ENCODE data around the gene TAF4. TPM values are rescaled to one million over a fixed set of nuclear protein-coding genes. Genes with fewer than 3 reads are reported as not detected.

The TAF4 gene
- total and polyA plus RNA-seq, 2 of the 13 experiments (the other 11 are each of a cell fraction or from before 2014, with no cell fraction given) = 5.9 to 12.0 TPM

GRCh38 chr20:61979090-61979489 is 86.6 kb downstream of the TAF4 start:
- no peak for DNase-seq (ENCODE audit: low spot score)
- peaks cover 19 to 47% of the 10 kb centered on the region in 2 experiments for H3K36me3 ChIP-seq (replicated peaks in 1 of 2; ENCODE audit: control insufficient read depth in 1 of 2, insufficient read depth in 2 of 2, low read length in 2 of 2)
- no peak overlapping the region for H3K4me3 ChIP-seq (replicated peaks in 1 of 3; ENCODE audit: insufficient read depth in 1 of 3, low read depth in 2 of 3, low read length in 3 of 3)
- POLR2A ChIA-PET = no interaction called here
- no peaks in the 10 kb centered on the region for H3K9me3 ChIP-seq (ENCODE audit: low read length)
- no peak overlapping the region for H3K4me2 ChIP-seq (ENCODE audit: low read depth, low read length)
- H3K27ac ChIP-seq (ENCODE audit: extremely low read length, insufficient read depth, low read length) = no peak overlapping the region
- BruUV-seq (replicated peaks) = no TSS peak
- in situ Hi-C loops (cut with HindIII; ENCODE audit: extremely low pct_ligation_motif_present, low pct_unique_long_range_greater_than_20kb) (no loop called here), intact Hi-C loops (cut with micrococcal nuclease; ENCODE audit: unreplicated experiment) (no loop called here)
- H3K4me1 ChIP-seq (ENCODE audit: insufficient read depth, low read length) = 0 out of 2 replicates have a peak, but pooled peaks cover 6% of the 10 kb centered on the region
- no peak for ATAC-seq
- H3K79me2 ChIP-seq (ENCODE audit: insufficient read depth, low read length) = no peaks in the 10 kb centered on the region
- H3K9ac ChIP-seq (ENCODE audit: insufficient read depth, low read depth, low read length) = no peak overlapping the region
- H4K20me1 ChIP-seq (ENCODE audit: insufficient read depth, low read length) = peaks cover 17% of the 10 kb centered on the region; the same call in 1 of the 2 replicates
- no peak for FAIRE-seq
- H2AFZ ChIP-seq (ENCODE audit: low read length) = no peak overlapping the region
- 95% methylated on average over 12 of the region's 12 CpGs for WGBS (ENCODE audit: low lambda C conversion rate)
- CTCF ChIA-PET (ENCODE audit: low intra/inter-chr PET ratio, low total read pairs) = no interaction called here
- H3K27me3 ChIP-seq (ENCODE audit: control insufficient read depth in 1 of 2, insufficient read depth in 2 of 2, low read length in 2 of 2) = no peaks in the 10 kb centered on the region
- TF ChIP-seq, protein P1, sequence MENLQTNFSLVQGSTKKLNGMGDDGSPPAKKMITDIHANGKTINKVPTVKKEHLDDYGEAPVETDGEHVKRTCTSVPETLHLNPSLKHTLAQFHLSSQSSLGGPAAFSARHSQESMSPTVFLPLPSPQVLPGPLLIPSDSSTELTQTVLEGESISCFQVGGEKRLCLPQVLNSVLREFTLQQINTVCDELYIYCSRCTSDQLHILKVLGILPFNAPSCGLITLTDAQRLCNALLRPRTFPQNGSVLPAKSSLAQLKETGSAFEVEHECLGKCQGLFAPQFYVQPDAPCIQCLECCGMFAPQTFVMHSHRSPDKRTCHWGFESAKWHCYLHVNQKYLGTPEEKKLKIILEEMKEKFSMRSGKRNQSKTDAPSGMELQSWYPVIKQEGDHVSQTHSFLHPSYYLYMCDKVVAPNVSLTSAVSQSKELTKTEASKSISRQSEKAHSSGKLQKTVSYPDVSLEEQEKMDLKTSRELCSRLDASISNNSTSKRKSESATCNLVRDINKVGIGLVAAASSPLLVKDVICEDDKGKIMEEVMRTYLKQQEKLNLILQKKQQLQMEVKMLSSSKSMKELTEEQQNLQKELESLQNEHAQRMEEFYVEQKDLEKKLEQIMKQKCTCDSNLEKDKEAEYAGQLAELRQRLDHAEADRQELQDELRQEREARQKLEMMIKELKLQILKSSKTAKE (CRISPR knock-in tag; IDR thresholded peaks at IDR 0.05; ENCODE audit: borderline replicate concordance) = no peak
- TF ChIP-seq ZMYM2 (CRISPR knock-in tag; IDR thresholded peaks at IDR 0.05) (no peak), GFI1 (CRISPR knock-in tag; IDR thresholded peaks at IDR 0.05; ENCODE audit: borderline replicate concordance) (no peak), AKNA (CRISPR knock-in tag; IDR thresholded peaks at IDR 0.05; ENCODE audit: borderline replicate concordance) (no peak), ZNF292 (CRISPR knock-in tag; IDR thresholded peaks at IDR 0.05; ENCODE audit: borderline replicate concordance, low read depth) (no peak), HDAC6 (IDR thresholded peaks at IDR 0.05; ENCODE audit: low read depth, low read length) (no peak), TRIM24 (CRISPR knock-in tag; IDR thresholded peaks at IDR 0.05) (no peak)
- TF ChIP-seq, protein P2, sequence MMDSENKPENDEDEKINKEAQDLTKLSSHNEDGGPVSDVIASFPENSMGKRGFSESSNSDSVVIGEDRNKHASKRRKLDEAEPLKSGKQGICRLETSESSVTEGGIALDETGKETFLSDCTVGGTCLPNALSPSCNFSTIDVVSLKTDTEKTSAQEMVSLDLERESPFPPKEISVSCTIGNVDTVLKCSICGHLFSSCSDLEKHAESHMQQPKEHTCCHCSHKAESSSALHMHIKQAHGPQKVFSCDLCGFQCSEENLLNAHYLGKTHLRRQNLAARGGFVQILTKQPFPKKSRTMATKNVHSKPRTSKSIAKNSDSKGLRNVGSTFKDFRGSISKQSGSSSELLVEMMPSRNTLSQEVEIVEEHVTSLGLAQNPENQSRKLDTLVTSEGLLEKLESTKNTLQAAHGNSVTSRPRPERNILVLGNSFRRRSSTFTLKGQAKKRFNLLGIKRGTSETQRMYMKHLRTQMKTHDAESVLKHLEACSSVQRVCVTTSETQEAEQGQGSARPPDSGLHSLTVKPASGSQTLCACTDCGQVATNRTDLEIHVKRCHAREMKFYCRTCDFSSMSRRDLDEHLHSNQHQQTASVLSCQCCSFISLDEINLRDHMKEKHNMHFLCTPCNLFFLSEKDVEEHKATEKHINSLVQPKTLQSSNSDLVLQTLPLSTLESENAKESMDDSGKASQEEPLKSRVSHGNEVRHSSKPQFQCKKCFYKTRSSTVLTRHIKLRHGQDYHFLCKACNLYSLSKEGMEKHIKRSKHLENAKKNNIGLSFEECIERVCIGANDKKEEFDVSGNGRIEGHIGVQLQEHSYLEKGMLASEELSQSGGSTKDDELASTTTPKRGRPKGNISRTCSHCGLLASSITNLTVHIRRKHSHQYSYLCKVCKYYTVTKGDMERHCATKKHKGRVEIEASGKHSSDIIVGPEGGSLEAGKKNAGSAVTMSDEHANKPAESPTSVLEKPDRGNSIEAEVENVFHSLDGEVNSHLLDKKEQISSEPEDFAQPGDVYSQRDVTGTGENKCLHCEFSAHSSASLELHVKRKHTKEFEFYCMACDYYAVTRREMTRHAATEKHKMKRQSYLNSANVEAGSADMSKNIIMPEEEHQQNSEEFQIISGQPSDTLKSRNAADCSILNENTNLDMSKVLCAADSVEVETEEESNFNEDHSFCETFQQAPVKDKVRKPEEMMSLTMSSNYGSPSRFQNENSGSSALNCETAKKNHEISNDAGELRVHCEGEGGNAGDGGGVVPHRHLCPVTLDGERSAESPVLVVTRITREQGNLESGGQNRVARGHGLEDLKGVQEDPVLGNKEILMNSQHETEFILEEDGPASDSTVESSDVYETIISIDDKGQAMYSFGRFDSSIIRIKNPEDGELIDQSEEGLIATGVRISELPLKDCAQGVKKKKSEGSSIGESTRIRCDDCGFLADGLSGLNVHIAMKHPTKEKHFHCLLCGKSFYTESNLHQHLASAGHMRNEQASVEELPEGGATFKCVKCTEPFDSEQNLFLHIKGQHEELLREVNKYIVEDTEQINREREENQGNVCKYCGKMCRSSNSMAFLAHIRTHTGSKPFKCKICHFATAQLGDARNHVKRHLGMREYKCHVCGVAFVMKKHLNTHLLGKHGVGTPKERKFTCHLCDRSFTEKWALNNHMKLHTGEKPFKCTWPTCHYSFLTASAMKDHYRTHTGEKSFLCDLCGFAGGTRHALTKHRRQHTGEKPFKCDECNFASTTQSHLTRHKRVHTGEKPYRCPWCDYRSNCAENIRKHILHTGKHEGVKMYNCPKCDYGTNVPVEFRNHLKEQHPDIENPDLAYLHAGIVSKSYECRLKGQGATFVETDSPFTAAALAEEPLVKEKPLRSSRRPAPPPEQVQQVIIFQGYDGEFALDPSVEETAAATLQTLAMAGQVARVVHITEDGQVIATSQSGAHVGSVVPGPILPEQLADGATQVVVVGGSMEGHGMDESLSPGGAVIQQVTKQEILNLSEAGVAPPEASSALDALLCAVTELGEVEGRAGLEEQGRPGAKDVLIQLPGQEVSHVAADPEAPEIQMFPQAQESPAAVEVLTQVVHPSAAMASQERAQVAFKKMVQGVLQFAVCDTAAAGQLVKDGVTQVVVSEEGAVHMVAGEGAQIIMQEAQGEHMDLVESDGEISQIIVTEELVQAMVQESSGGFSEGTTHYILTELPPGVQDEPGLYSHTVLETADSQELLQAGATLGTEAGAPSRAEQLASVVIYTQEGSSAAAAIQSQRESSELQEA (CRISPR knock-in tag; IDR thresholded peaks at IDR 0.05; ENCODE audit: not compliant biosample characterization) = no peak

Data from HepG2 (cell line).